Measurements from ENCODE around the gene UBXN4. TPM values are rescaled to one million over a fixed set of nuclear protein-coding genes. Genes with fewer than 3 reads are reported as not detected.
A peak's percentile ranks its signal among the peaks of the same experiment; 100 is the strongest.

The UBXN4 gene
- total RNA-seq, 1 experiment from 2014 or later = 65.4 TPM

DNA sequence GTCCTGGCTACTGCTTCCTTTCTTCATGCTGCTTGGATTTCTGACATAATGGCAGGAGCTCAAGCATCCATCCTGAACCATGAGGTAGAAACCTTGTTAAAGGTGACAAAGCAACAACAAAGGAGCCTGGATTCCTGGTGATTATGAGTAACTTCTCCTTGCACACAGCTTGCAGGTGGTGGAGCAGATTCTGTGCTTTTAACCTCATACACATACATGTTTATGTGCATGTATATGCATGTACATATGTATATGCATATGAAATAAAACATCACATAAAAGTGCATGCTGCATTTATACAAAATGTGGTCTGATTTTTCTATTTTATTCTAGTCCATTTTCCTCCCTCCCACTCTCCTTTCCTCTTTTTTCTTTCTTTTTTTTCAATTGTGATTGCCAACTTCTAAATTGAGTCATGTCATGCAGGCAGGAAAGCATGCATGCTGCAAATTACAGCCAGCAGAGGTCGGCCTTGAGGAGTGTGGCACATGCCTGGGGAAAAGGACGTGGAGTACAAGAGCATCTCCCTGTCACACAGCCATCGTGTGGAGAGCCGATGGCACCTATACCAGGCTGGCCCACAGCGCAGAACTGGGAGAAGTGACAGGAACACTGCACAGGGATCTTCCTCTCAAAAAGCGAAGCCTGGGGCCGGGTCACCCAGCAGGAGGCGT is 77.4 kb downstream of the UBXN4 start:
- Histone ChIP-seq H3K14ac (ENCODE audit: insufficient read depth, low read length) (no peak overlapping the region), H3K4ac (ENCODE audit: low read depth, low read length) (no peak overlapping the region), H2AFZ (ENCODE audit: low read length) (no peak overlapping the region), H2BK12ac (ENCODE audit: insufficient read length, low read depth, low read length) (no peak overlapping the region), H2BK120ac (ENCODE audit: low read depth, low read length, poor library complexity, severe bottlenecking) (no peak overlapping the region), H2BK5ac (ENCODE audit: insufficient read length, low read length) (no peak overlapping the region), H3K4me1 (ENCODE audit: insufficient read depth, low read length) (no peaks in the 10 kb centered on the region), H4K5ac (ENCODE audit: insufficient read length, low read depth, low read length) (no peak overlapping the region), H4K8ac (replicated peaks; ENCODE audit: insufficient read length, low read depth, low read length) (no peak overlapping the region), H4K91ac (ENCODE audit: insufficient read length, low read depth, low read length) (no peak overlapping the region), H2AK5ac (ENCODE audit: insufficient read length, low read length) (no peak overlapping the region), H3K27me3 (ENCODE audit: insufficient read depth, low read length) (no peaks in the 10 kb centered on the region), H2BK20ac (ENCODE audit: low read depth, low read length, poor library complexity, severe bottlenecking) (no peak overlapping the region), H3K79me2 (ENCODE audit: insufficient read depth, low read length) (no peaks in the 10 kb centered on the region), H3K79me1 (ENCODE audit: insufficient read depth, low read depth, low read length, poor library complexity, severe bottlenecking) (no peaks in the 10 kb centered on the region), H3K23me2 (ENCODE audit: insufficient read length, low read depth, low read length, poor library complexity, severe bottlenecking) (no peaks in the 10 kb centered on the region), H3K23ac (ENCODE audit: insufficient read length, low read depth, low read length) (no peak overlapping the region), H3K27ac (ENCODE audit: insufficient read length, low read depth, low read length) (no peak overlapping the region), H3K9ac (ENCODE audit: extremely low read depth, insufficient read length, low read length) (no peak overlapping the region), H4K20me1 (ENCODE audit: control insufficient read depth, insufficient read depth, insufficient read length) (no peaks in the 10 kb centered on the region), H3K56ac (ENCODE audit: insufficient read length, low read depth, low read length) (no peak overlapping the region), H3T11ph (ENCODE audit: low read length) (no peak overlapping the region), H3K9me3 (ENCODE audit: control insufficient read depth, low read depth, low read length) (no peaks in the 10 kb centered on the region), H2BK15ac (ENCODE audit: low read depth, low read length) (no peak overlapping the region), H3K18ac (ENCODE audit: insufficient read length, low read depth, low read length) (no peak overlapping the region), H3K4me2 (ENCODE audit: insufficient read depth, insufficient read length, low read length) (no peak overlapping the region)
- TF ChIP-seq, protein P1, sequence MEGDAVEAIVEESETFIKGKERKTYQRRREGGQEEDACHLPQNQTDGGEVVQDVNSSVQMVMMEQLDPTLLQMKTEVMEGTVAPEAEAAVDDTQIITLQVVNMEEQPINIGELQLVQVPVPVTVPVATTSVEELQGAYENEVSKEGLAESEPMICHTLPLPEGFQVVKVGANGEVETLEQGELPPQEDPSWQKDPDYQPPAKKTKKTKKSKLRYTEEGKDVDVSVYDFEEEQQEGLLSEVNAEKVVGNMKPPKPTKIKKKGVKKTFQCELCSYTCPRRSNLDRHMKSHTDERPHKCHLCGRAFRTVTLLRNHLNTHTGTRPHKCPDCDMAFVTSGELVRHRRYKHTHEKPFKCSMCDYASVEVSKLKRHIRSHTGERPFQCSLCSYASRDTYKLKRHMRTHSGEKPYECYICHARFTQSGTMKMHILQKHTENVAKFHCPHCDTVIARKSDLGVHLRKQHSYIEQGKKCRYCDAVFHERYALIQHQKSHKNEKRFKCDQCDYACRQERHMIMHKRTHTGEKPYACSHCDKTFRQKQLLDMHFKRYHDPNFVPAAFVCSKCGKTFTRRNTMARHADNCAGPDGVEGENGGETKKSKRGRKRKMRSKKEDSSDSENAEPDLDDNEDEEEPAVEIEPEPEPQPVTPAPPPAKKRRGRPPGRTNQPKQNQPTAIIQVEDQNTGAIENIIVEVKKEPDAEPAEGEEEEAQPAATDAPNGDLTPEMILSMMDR (conservative IDR thresholded peaks at IDR 0.05) = peak; percentile 66
- DNase-seq = peak; percentile 65
- Mint-ChIP-seq H3K27ac (no peak overlapping the region), H3K4me3 (no peak overlapping the region), H3K36me3 (ENCODE audit: insufficient read depth in 1 of 3, low read depth in 3 of 3) (peaks cover 0 to 7% (median 4%) of the 10 kb centered on the region in 3 experiments; a peak in 4 of 7 replicates), H3K4me1 (no peaks in the 10 kb centered on the region), H3K9me3 (peaks cover 10% of the 10 kb centered on the region in 2 experiments; a peak in 4 of 5 replicates), H3K27me3 (ENCODE audit: low read depth) (peaks cover 2% of the 10 kb centered on the region; the same call in 1 of the 2 replicates)
- WGBS (ENCODE audit: extremely low coverage, insufficient read length, low lambda C conversion rate) = no CpG with 5 or more reads among the region's 8 CpGs

Measured in H9 (cell line).